ENCODE measurements around the gene NINJ2.
"Not testable (repeated sequence)": the region's sequence is repeated elsewhere in the genome, so short reads cannot be mapped to it uniquely, and the experiment has no call there.

NINJ2 gene

GRCh38 chr12:641321-641720, 21.9 kb downstream of the NINJ2 start:
- not testable (repeated sequence) for DNase-seq (ENCODE audit: low spot score)

GRCh38 chr12:640773-641172, 22.5 kb downstream of the NINJ2 start:
- DNase-seq (ENCODE audit: low spot score): no peak

- DNase-seq (ENCODE audit: low spot score): no peak
Observed at GRCh38 chr12:639988-640387, 23.3 kb downstream of the NINJ2 start.

- no peak for DNase-seq (ENCODE audit: low spot score)
Observed at GRCh38 chr12:639566-639965, 23.7 kb downstream of the NINJ2 start.

- DNase-seq (ENCODE audit: low spot score): no peak
Observed at GRCh38 chr12:638953-639557, 24.2 kb downstream of the NINJ2 start.

- DNase-seq (ENCODE audit: low spot score): no peak
Observed at GRCh38 chr12:636632-637031, 26.6 kb downstream of the NINJ2 start.

GRCh38 chr12:633731-634130, 29.5 kb downstream of the NINJ2 start:
- no peak for DNase-seq (ENCODE audit: low spot score)

- peak; percentile 82 for DNase-seq (ENCODE audit: low spot score)
Observed at GRCh38 chr12:632102-632696, 31.0 kb downstream of the NINJ2 start.

GRCh38 chr12:630656-631632, 32.3 kb downstream of the NINJ2 start:
- no peak for DNase-seq (ENCODE audit: low spot score)

GRCh38 chr12:628742-629078, 34.5 kb downstream of the NINJ2 start:
- DNase-seq (ENCODE audit: low spot score): not testable (repeated sequence)

GRCh38 chr12:627863-628741, 35.1 kb downstream of the NINJ2 start:
- peak; percentile 67 for DNase-seq (ENCODE audit: low spot score)

GRCh38 chr12:627285-627684, 36.0 kb downstream of the NINJ2 start:
- DNase-seq (ENCODE audit: low spot score): no peak

- no peak for DNase-seq (ENCODE audit: low spot score)
Observed at GRCh38 chr12:625998-626397, 37.2 kb downstream of the NINJ2 start.

GRCh38 chr12:623865-624372, 39.3 kb downstream of the NINJ2 start:
- DNase-seq (ENCODE audit: low spot score): no peak

- no peak for DNase-seq (ENCODE audit: low spot score)
Observed at GRCh38 chr12:623172-623864, 39.9 kb downstream of the NINJ2 start.

- DNase-seq (ENCODE audit: low spot score): no peak
Observed at GRCh38 chr12:622416-622815, 40.8 kb downstream of the NINJ2 start.

- no peak for DNase-seq (ENCODE audit: low spot score)
Observed at GRCh38 chr12:619346-619745, 43.9 kb downstream of the NINJ2 start.

GRCh38 chr12:618605-619004, 44.6 kb downstream of the NINJ2 start:
- DNase-seq (ENCODE audit: low spot score): no peak

- DNase-seq (ENCODE audit: low spot score): peak; percentile 74
Observed at GRCh38 chr12:617304-617915, 45.8 kb downstream of the NINJ2 start.

GRCh38 chr12:615620-616019, 47.6 kb downstream of the NINJ2 start:
- DNase-seq (ENCODE audit: low spot score): no peak

All from HuH-7 (cell line).